Mesendoderm (in vitro differentiated cells): Measurements from ENCODE around the gene ADGRE2.
"Not testable (repeated sequence)": the region's sequence is repeated elsewhere in the genome, so short reads cannot be mapped to it uniquely, and the experiment has no call there.

Source experiments
- DNase-seq: peaks from one replicate; pipeline ENCODE4 v3.0.0; 2013
- H2AK5ac ChIP-seq: 2 replicates; pipeline ENCODE4 v1.6.1; 2013; ENCODE audit warnings: low read length, inconsistent platforms
- H2BK120ac ChIP-seq: 2 replicates; pipeline ENCODE4 v1.6.1; 2013; ENCODE audit warnings: low read depth, mild to moderate bottlenecking, low read length, moderate library complexity, mixed read lengths
- H2BK15ac ChIP-seq: replicated peaks from 2 replicates; pipeline ENCODE4 v1.6.1; 2013; ENCODE audit warnings: low read depth, mild to moderate bottlenecking, moderate library complexity
- H2BK5ac ChIP-seq: 2 replicates; pipeline ENCODE4 v1.6.1; 2013; ENCODE audit warnings: low read length, inconsistent platforms
- H3K18ac ChIP-seq: 2 replicates; pipeline ENCODE4 v1.6.1; 2013; ENCODE audit warnings: mild to moderate bottlenecking, low read length, mixed read lengths
- H3K23ac ChIP-seq: one replicate; pipeline ENCODE4 v1.6.1; 2013; ENCODE audit warnings: low read length
- H3K27ac ChIP-seq: 2 replicates; pipeline ENCODE4 v1.5.1; 2013; ENCODE audit warnings: low read depth, mild to moderate bottlenecking, inconsistent platforms, low read length, moderate library complexity
- H3K27me3 ChIP-seq: 2 replicates; pipeline ENCODE4 v1.6.1; 2013; ENCODE audit warnings: low read length, control low read depth, mild to moderate bottlenecking, inconsistent platforms; ENCODE audit not compliant: insufficient read depth, poor library complexity
- H3K36me3 ChIP-seq: 2 replicates; pipeline ENCODE4 v1.6.1; 2013; ENCODE audit warnings: low read length, inconsistent platforms; ENCODE audit not compliant: control insufficient read depth, insufficient read depth
- H3K4ac ChIP-seq: one replicate; pipeline ENCODE4 v1.6.1; 2013; ENCODE audit warnings: low read depth, mild to moderate bottlenecking, low read length, moderate library complexity
- H3K4me1 ChIP-seq: 2 replicates; pipeline ENCODE4 v1.6.1; 2013; ENCODE audit warnings: low read depth, low read length, inconsistent platforms; ENCODE audit not compliant: control insufficient read depth
- H3K4me2 ChIP-seq: 2 replicates; pipeline ENCODE4 v1.6.1; 2013; ENCODE audit warnings: low read length
- H3K4me3 ChIP-seq: 2 replicates; pipeline ENCODE4 v1.5.1; 2013; ENCODE audit warnings: mild to moderate bottlenecking, low read length
- H3K56ac ChIP-seq: one replicate; pipeline ENCODE4 v1.6.1; 2013; ENCODE audit warnings: low read length
- H3K79me1 ChIP-seq: 2 replicates; pipeline ENCODE4 v1.6.1; 2013; ENCODE audit warnings: low read length, inconsistent platforms
- H3K79me2 ChIP-seq: 2 replicates; pipeline ENCODE4 v1.6.1; 2013; ENCODE audit warnings: mild to moderate bottlenecking, low read length; ENCODE audit not compliant: control insufficient read depth, insufficient read depth
- H3K9ac ChIP-seq: 2 replicates; pipeline ENCODE4 v1.6.1; 2013; ENCODE audit warnings: low read length, inconsistent platforms
- H4K5ac ChIP-seq: one replicate; pipeline ENCODE4 v1.6.1; 2013; ENCODE audit warnings: low read length
- H4K8ac ChIP-seq: one replicate; pipeline ENCODE4 v1.6.1; 2013; ENCODE audit warnings: low read depth, mild to moderate bottlenecking, control low read depth, low read length, moderate library complexity
- WGBS: extraction: QIAGEN DNeasy Blood & Tissue Kit; methylation state at CpG from one replicate; pipeline ENCODE4 v1.1.7; 2013; ENCODE audit warnings: low lambda C conversion rate, missing lambda C conversion rate; ENCODE audit not compliant: insufficient coverage; ENCODE audit errors: extremely low coverage; 5-methylcytosine and 5-hydroxymethylcytosine counted together

Gene ADGRE2

GRCh38 chr19:14767466-14767971 is 10.8 kb downstream of the ADGRE2 start:
- Histone ChIP-seq H3K79me2 (no peaks in the 10 kb centered on the region), H3K36me3 (no peaks in the 10 kb centered on the region), H4K5ac (no peak overlapping the region), H2BK5ac (no peak overlapping the region), H3K23ac (no peak overlapping the region), H3K79me1 (no peaks in the 10 kb centered on the region), H3K4me2 (no peak overlapping the region), H3K27ac (no peak overlapping the region), H3K4ac (no peak overlapping the region), H4K8ac (no peak overlapping the region), H3K18ac (no peak overlapping the region), H3K4me1 (no peaks in the 10 kb centered on the region), H3K4me3 (no peak overlapping the region), H3K9ac (no peak overlapping the region), H2BK120ac (no peak overlapping the region), H2AK5ac (no peak overlapping the region), H3K56ac (no peak overlapping the region), H3K27me3 (no peaks in the 10 kb centered on the region), H2BK15ac (no peak overlapping the region)
- no peak for DNase-seq
- no CpG with 5 or more reads among the region's 2 CpGs for WGBS

- not testable (repeated sequence) for H3K79me2 ChIP-seq, H3K27me3 ChIP-seq, H2BK5ac ChIP-seq, H2BK15ac ChIP-seq, H2AK5ac ChIP-seq, H3K79me1 ChIP-seq, H3K9ac ChIP-seq, H3K56ac ChIP-seq, H3K4me3 ChIP-seq, H3K27ac ChIP-seq, H3K4me1 ChIP-seq, H3K36me3 ChIP-seq, H3K4me2 ChIP-seq, DNase-seq, H3K23ac ChIP-seq, H3K18ac ChIP-seq, H3K4ac ChIP-seq, H4K5ac ChIP-seq, H2BK120ac ChIP-seq, H4K8ac ChIP-seq
- WGBS = no CpG with 5 or more reads among the region's 15 CpGs
These were observed 12.5 kb downstream of the ADGRE2 start for GRCh38 chr19:14765841-14766240.

GRCh38 chr19:14765403-14765802 is 13.0 kb downstream of the ADGRE2 start:
- not testable (repeated sequence) for H3K27me3 ChIP-seq, H3K27ac ChIP-seq, H2AK5ac ChIP-seq, H3K4ac ChIP-seq, H3K4me3 ChIP-seq, H2BK120ac ChIP-seq, H4K8ac ChIP-seq, H3K4me1 ChIP-seq, H3K79me1 ChIP-seq, H3K79me2 ChIP-seq, DNase-seq, H4K5ac ChIP-seq, H2BK15ac ChIP-seq, H3K56ac ChIP-seq, H3K4me2 ChIP-seq, H3K9ac ChIP-seq, H3K36me3 ChIP-seq, H2BK5ac ChIP-seq, H3K23ac ChIP-seq, H3K18ac ChIP-seq
- WGBS = no CpG with 5 or more reads among the region's 18 CpGs

GRCh38 chr19:14764401-14764800 is 14.0 kb downstream of the ADGRE2 start:
- H3K79me1 ChIP-seq = no peaks in the 10 kb centered on the region
- no peak overlapping the region for H3K9ac ChIP-seq
- no peak overlapping the region for H2BK5ac ChIP-seq
- no peak overlapping the region for H3K4ac ChIP-seq
- H4K5ac ChIP-seq = no peak overlapping the region
- H3K27me3 ChIP-seq = no peaks in the 10 kb centered on the region
- WGBS = no CpG with 5 or more reads among the region's 9 CpGs
- no peak overlapping the region for H3K56ac ChIP-seq
- H3K4me3 ChIP-seq = no peak overlapping the region
- H3K36me3 ChIP-seq = no peaks in the 10 kb centered on the region
- no peaks in the 10 kb centered on the region for H3K4me1 ChIP-seq
- H3K79me2 ChIP-seq = no peaks in the 10 kb centered on the region
- DNase-seq = no peak
- H3K23ac ChIP-seq = no peak overlapping the region
- no peak overlapping the region for H2BK15ac ChIP-seq
- no peak overlapping the region for H3K4me2 ChIP-seq
- no peak overlapping the region for H2AK5ac ChIP-seq
- no peak overlapping the region for H4K8ac ChIP-seq
- no peak overlapping the region for H3K27ac ChIP-seq
- no peak overlapping the region for H3K18ac ChIP-seq
- no peak overlapping the region for H2BK120ac ChIP-seq

- H4K5ac ChIP-seq = no peak overlapping the region
- H3K36me3 ChIP-seq = no peaks in the 10 kb centered on the region
- H3K79me1 ChIP-seq = no peaks in the 10 kb centered on the region
- no peak overlapping the region for H3K9ac ChIP-seq
- no peaks in the 10 kb centered on the region for H3K79me2 ChIP-seq
- H3K18ac ChIP-seq = no peak overlapping the region
- H3K27me3 ChIP-seq = no peaks in the 10 kb centered on the region
- H3K4ac ChIP-seq = no peak overlapping the region
- DNase-seq = no peak
- no peak overlapping the region for H3K56ac ChIP-seq
- no peak overlapping the region for H2BK120ac ChIP-seq
- H2BK5ac ChIP-seq = no peak overlapping the region
- no peak overlapping the region for H3K4me3 ChIP-seq
- no peak overlapping the region for H3K23ac ChIP-seq
- no CpG with 5 or more reads among the region's 4 CpGs for WGBS
- H2AK5ac ChIP-seq = no peak overlapping the region
- H4K8ac ChIP-seq = no peak overlapping the region
- H2BK15ac ChIP-seq = no peak overlapping the region
- no peaks in the 10 kb centered on the region for H3K4me1 ChIP-seq
- H3K4me2 ChIP-seq = no peak overlapping the region
- H3K27ac ChIP-seq = no peak overlapping the region
These were observed 14.7 kb downstream of the ADGRE2 start for GRCh38 chr19:14763497-14764145.

GRCh38 chr19:14762111-14762510 is 16.2 kb downstream of the ADGRE2 start:
- no peak overlapping the region for H3K18ac ChIP-seq
- H3K4me1 ChIP-seq = no peaks in the 10 kb centered on the region
- H2BK5ac ChIP-seq = no peak overlapping the region
- H3K9ac ChIP-seq = no peak overlapping the region
- H3K23ac ChIP-seq = no peak overlapping the region
- no peak overlapping the region for H4K5ac ChIP-seq
- no peak overlapping the region for H2AK5ac ChIP-seq
- H3K27me3 ChIP-seq = no peaks in the 10 kb centered on the region
- no peaks in the 10 kb centered on the region for H3K79me1 ChIP-seq
- no peaks in the 10 kb centered on the region for H3K79me2 ChIP-seq
- no peak overlapping the region for H4K8ac ChIP-seq
- no peaks in the 10 kb centered on the region for H3K36me3 ChIP-seq
- H2BK15ac ChIP-seq = no peak overlapping the region
- H3K27ac ChIP-seq = no peak overlapping the region
- H2BK120ac ChIP-seq = no peak overlapping the region
- DNase-seq = no peak
- no peak overlapping the region for H3K4me3 ChIP-seq
- no CpG with 5 or more reads among the region's 2 CpGs for WGBS
- no peak overlapping the region for H3K4me2 ChIP-seq
- no peak overlapping the region for H3K4ac ChIP-seq
- no peak overlapping the region for H3K56ac ChIP-seq
